Measurements from ENCODE around the gene TMEM231. TPM values are rescaled to one million over a fixed set of nuclear protein-coding genes. Genes with fewer than 3 reads are reported as not detected.
"Not testable (repeated sequence)": the region's sequence is repeated elsewhere in the genome, so short reads cannot be mapped to it uniquely, and the experiment has no call there.

Gene TMEM231
- total RNA-seq, 1 donor, result 12.1 TPM

DNA sequence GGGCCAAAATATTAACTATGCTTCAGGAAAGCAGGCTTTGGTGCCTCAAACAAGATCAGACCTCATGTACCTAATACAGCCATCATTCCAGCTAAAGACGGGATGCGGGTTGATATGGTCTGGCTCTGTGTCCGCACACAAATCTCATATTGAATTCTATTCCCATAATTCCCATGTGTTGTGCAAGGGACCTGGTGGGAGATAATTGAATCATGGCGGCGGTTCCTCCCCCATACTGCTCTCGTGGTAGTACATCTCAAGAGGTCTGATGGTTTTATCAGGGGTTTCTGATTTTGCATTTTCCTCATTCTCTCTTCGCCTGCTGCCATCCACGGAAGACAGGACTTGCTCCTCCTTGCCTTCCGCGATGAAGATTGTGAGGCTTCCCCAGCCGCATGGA, 41.8 kb downstream of the TMEM231 start:
- no peak for DNase-seq (ENCODE audit: low read depth)
- H3K4me3 ChIP-seq (ENCODE audit: low read depth, low read length), result no peak overlapping the region
- TF ChIP-seq, protein P1, sequence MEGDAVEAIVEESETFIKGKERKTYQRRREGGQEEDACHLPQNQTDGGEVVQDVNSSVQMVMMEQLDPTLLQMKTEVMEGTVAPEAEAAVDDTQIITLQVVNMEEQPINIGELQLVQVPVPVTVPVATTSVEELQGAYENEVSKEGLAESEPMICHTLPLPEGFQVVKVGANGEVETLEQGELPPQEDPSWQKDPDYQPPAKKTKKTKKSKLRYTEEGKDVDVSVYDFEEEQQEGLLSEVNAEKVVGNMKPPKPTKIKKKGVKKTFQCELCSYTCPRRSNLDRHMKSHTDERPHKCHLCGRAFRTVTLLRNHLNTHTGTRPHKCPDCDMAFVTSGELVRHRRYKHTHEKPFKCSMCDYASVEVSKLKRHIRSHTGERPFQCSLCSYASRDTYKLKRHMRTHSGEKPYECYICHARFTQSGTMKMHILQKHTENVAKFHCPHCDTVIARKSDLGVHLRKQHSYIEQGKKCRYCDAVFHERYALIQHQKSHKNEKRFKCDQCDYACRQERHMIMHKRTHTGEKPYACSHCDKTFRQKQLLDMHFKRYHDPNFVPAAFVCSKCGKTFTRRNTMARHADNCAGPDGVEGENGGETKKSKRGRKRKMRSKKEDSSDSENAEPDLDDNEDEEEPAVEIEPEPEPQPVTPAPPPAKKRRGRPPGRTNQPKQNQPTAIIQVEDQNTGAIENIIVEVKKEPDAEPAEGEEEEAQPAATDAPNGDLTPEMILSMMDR (IDR thresholded peaks at IDR 0.05; ENCODE audit: insufficient read depth, low read depth, low read length), result no peak

- no peak overlapping the region for H3K4me3 ChIP-seq (ENCODE audit: low read depth, low read length)
- DNase-seq (ENCODE audit: low read depth), result peak; percentile 82
- TF ChIP-seq, protein P1 (IDR thresholded peaks at IDR 0.05; ENCODE audit: insufficient read depth, low read depth, low read length), result no peak
Measured at GRCh38 chr16:75506574-75506973, 49.5 kb downstream of the TMEM231 start.

- TF ChIP-seq, protein P1 (IDR thresholded peaks at IDR 0.05; ENCODE audit: insufficient read depth, low read depth, low read length), result no peak
- H3K4me3 ChIP-seq (ENCODE audit: low read depth, low read length), result no peak overlapping the region
- DNase-seq (ENCODE audit: low read depth), result no peak
Measured at GRCh38 chr16:75506107-75506506, 49.9 kb downstream of the TMEM231 start.

DNA sequence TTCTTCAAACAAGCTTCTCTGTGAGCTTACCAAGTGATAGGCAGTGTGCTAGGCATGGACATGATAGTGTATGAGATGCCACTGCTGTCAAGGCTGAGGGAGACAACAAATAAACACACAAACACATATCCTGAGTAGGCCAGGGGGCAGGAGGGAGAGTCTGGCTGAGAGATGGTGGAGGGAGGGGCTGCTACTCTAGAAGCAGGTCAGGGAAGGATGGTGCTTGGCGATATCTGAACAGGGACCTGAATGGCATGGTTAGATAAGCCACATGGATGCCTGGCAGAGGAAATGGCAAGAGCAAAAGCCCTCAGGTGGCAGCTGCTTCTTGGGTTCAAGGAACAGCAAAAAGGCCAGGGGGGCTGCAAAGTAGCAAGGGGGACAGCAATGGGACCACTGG, 52.3 kb downstream of the TMEM231 start:
- TF ChIP-seq, protein P1 (IDR thresholded peaks at IDR 0.05; ENCODE audit: insufficient read depth, low read depth, low read length), result no peak
- H3K4me3 ChIP-seq (ENCODE audit: low read depth, low read length), result no peak overlapping the region
- no peak for DNase-seq (ENCODE audit: low read depth)

- no peak for DNase-seq (ENCODE audit: low read depth)
- no peak overlapping the region for H3K4me3 ChIP-seq (ENCODE audit: low read depth, low read length)
- TF ChIP-seq, protein P1 (IDR thresholded peaks at IDR 0.05; ENCODE audit: insufficient read depth, low read depth, low read length), result no peak
Measured at GRCh38 chr16:75502916-75503605, 53.0 kb downstream of the TMEM231 start.

GRCh38 chr16:75501820-75502219, 54.2 kb downstream of the TMEM231 start:
- not testable (repeated sequence) for H3K4me3 ChIP-seq (ENCODE audit: low read depth, low read length)
- DNase-seq (ENCODE audit: low read depth), result peak; percentile 27

GRCh38 chr16:75501359-75501758, 54.7 kb downstream of the TMEM231 start:
- TF ChIP-seq, protein P1 (IDR thresholded peaks at IDR 0.05; ENCODE audit: insufficient read depth, low read depth, low read length), result no peak
- DNase-seq (ENCODE audit: low read depth), result no peak
- H3K4me3 ChIP-seq (ENCODE audit: low read depth, low read length), result no peak overlapping the region

GRCh38 chr16:75498605-75499322, 57.3 kb downstream of the TMEM231 start:
- not testable (repeated sequence) for H3K4me3 ChIP-seq (ENCODE audit: low read depth, low read length); DNase-seq (ENCODE audit: low read depth)
